Upper lobe of right lung (tissue), 1 donor: Measurements from ENCODE around the gene RASAL2. TPM values are rescaled to one million over a fixed set of nuclear protein-coding genes. Genes with fewer than 3 reads are reported as not detected.
"Not testable (repeated sequence)": the region's sequence is repeated elsewhere in the genome, so short reads cannot be mapped to it uniquely, and the experiment has no call there.

Source experiments
- ATAC-seq: fragments of 200-7000 bp; cut with Tn5 transposase; one replicate; pipeline ENCODE4 v1.9.1; 2020; ENCODE audit warnings: mild to moderate bottlenecking, moderate library complexity
- DNase-seq: peaks from one replicate; pipeline ENCODE4 v3.0.0-alpha.2; 2020
- H3K27ac ChIP-seq: fragments of 200-600 bp; one replicate; pipeline ENCODE4 v1.8.0; 2022
- H3K27me3 ChIP-seq: fragments of 200-600 bp; one replicate; pipeline ENCODE4 v1.8.0; 2022; ENCODE audit warnings: mild to moderate bottlenecking
- H3K36me3 ChIP-seq: fragments of 200-600 bp; one replicate; pipeline ENCODE4 v1.8.0; 2022
- H3K4me1 ChIP-seq: fragments of 200-600 bp; one replicate; pipeline ENCODE4 v1.8.0; 2022
- H3K4me3 ChIP-seq: fragments of 200-600 bp; one replicate; pipeline ENCODE4 v1.8.0; 2022; ENCODE audit warnings: mild to moderate bottlenecking
- H3K9me3 ChIP-seq: fragments of 200-600 bp; one replicate; pipeline ENCODE4 v1.8.0; 2022
- intact Hi-C: fragments of 100-400 bp; cut with DNase I; formaldehyde crosslinking; loops from one replicate; pipeline ENCODE4 v1.11.0; 2022
- total RNA-seq: library from RNA; stranded (reverse); fragmentation: NEBNext Ultra II Directional; extraction: Animal tissue kit (Norgen Biotek cat#: 25700); gene quantifications from one replicate; pipeline ENCODE4 v1.2.1, GENCODE V29; 2021
- TF ChIP-seq, protein P1 (sequence below): fragments of 200-600 bp; IDR thresholded peaks from one replicate; pipeline ENCODE4 v1.8.0; 2022; ENCODE audit warnings: antibody characterized with exemption
- donor health status: DM: no; HTN: yes; CAD: no; lungs with severe emphysema.

The RASAL2 gene
- total RNA-seq, 1 donor from 2014 or later: 39.4 TPM

DNA sequence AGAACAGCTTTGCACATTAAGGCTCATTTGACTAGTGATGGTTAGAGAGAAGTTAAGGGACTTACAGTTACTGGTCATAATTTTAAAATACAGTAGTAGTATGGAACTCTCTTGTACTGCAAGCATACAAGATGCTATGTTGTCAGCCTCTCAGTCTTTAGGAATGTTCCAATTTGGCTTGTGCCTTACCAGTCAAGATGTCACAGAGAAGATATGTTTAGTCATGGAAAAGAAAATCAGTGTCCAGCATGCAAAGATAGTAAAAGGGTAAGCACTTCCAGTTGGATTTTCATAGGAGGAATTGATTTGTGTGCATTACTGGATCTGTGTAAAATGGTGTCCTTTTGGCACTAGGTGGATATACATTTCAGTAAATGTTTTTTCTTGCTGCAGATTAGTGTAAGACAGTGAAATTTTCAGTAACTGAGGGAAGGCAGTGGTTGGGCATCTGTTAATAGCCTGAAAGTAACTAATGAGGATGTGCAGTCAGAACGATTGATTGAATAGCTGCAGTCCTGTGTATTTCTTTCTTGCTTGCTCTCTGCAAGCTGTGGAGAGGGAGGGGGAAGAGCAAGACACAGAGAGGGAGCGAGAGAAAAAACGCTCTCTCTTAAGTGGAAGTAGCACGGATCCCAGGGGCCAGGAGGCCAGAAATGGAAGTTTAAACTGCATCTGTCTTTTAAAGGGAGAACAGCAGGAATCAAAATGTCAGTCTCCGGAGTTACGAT, 294.7 kb downstream of the RASAL2 start:
- no peaks in the 10 kb centered on the region for H3K4me1 ChIP-seq
- H3K9me3 ChIP-seq: no peaks in the 10 kb centered on the region
- no peak for DNase-seq
- H3K27ac ChIP-seq: no peak overlapping the region
- TF ChIP-seq, protein P1, sequence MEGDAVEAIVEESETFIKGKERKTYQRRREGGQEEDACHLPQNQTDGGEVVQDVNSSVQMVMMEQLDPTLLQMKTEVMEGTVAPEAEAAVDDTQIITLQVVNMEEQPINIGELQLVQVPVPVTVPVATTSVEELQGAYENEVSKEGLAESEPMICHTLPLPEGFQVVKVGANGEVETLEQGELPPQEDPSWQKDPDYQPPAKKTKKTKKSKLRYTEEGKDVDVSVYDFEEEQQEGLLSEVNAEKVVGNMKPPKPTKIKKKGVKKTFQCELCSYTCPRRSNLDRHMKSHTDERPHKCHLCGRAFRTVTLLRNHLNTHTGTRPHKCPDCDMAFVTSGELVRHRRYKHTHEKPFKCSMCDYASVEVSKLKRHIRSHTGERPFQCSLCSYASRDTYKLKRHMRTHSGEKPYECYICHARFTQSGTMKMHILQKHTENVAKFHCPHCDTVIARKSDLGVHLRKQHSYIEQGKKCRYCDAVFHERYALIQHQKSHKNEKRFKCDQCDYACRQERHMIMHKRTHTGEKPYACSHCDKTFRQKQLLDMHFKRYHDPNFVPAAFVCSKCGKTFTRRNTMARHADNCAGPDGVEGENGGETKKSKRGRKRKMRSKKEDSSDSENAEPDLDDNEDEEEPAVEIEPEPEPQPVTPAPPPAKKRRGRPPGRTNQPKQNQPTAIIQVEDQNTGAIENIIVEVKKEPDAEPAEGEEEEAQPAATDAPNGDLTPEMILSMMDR: no peak
- intact Hi-C loops: no loop called here
- ATAC-seq: no peak
- no peaks in the 10 kb centered on the region for H3K27me3 ChIP-seq
- H3K4me3 ChIP-seq: no peak overlapping the region
- H3K36me3 ChIP-seq: no peaks in the 10 kb centered on the region

DNA sequence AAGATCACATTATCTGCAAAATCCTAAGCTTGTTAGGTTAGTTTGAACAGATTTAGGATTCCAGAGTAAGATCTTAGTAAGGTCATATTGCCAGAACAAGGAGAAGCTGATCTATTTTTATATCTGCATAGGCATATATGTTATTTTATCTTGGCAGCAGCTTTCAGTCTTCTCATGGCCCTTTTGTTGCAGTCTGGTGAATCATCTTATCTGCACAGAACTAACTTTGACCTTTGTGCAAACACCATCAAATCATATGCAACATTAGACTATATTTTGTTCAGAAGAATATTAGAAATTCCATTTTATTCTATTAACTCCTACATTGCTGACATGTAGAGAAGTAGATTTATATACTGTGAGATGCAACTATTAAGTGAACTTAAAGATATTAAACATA, 295.5 kb downstream of the RASAL2 start:
- no peak for ATAC-seq
- intact Hi-C loops: no loop called here
- H3K36me3 ChIP-seq: no peaks in the 10 kb centered on the region
- H3K4me3 ChIP-seq: no peak overlapping the region
- no peak overlapping the region for H3K27ac ChIP-seq
- TF ChIP-seq, protein P1: no peak
- DNase-seq: no peak
- H3K27me3 ChIP-seq: no peaks in the 10 kb centered on the region
- H3K9me3 ChIP-seq: no peaks in the 10 kb centered on the region
- no peaks in the 10 kb centered on the region for H3K4me1 ChIP-seq

DNA sequence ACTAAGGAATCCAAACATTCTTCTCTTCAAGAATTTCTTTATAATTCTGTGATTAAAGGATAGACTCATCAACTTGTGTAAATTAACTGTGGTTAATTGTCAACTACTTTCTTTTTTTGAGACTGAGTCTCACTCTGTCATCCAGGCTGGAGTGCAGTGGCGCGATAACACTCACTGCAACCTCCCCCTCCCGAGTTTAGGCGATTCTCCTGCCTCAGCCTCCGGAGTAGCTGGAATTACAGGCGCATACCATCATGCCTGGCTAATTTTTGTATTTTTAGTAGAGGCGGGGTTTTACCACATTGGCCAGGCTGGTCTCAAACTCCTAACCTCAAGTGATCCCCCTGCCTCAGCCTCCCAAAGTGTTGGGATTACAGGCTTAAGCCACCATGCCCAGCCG, 296.4 kb downstream of the RASAL2 start:
- H3K4me3 ChIP-seq, ATAC-seq, H3K27me3 ChIP-seq, DNase-seq, H3K27ac ChIP-seq, intact Hi-C loops, H3K4me1 ChIP-seq, H3K36me3 ChIP-seq, H3K9me3 ChIP-seq: not testable (repeated sequence)

DNA sequence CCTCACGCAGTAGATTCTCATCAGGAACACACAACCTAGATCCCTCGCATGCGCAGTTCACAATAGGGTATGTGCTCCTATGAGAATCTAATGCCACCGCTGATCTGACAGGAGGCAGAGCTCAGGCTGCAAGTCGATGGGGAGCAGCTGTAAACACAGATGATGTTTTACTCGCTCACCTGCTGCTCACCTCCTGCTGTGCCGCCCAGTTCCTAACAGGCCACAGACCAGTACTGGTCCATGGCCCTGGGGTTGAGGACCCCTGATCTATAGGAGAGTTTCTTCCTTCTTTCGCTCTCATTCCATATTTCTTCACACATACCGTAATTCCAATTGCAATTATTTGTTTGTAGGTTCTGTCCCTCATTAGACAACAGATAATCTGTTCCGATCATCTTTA, 299.5 kb downstream of the RASAL2 start:
- no peaks in the 10 kb centered on the region for H3K27me3 ChIP-seq
- ATAC-seq (no peak), DNase-seq (no peak)
- no peaks in the 10 kb centered on the region for H3K9me3 ChIP-seq
- H3K36me3 ChIP-seq: no peaks in the 10 kb centered on the region
- TF ChIP-seq, protein P1: no peak
- H3K27ac ChIP-seq: no peak overlapping the region
- H3K4me3 ChIP-seq: no peak overlapping the region
- H3K4me1 ChIP-seq: no peaks in the 10 kb centered on the region
- intact Hi-C loops: no loop called here

DNA sequence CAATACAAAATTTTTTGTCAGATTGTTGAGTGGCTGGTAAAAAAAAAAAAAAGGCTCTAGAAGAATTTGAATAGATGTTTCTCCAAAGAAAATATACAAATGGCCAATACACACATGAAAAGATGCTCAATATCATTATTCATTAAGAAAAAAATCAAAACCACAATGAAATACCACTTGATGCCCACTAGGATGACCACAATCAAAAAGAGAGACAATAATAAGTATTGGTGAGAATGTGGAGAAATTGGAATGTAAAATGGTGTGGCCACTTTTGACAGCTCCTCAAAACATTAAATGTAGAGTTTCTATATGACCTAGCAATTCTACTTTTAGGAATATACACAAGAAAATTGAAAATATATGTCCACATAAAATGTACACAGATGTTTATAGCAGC, 302.9 kb downstream of the RASAL2 start:
- Histone ChIP-seq H3K27me3 (no peaks in the 10 kb centered on the region), H3K4me3 (no peak overlapping the region), H3K4me1 (no peaks in the 10 kb centered on the region), H3K36me3 (no peaks in the 10 kb centered on the region), H3K9me3 (no peaks in the 10 kb centered on the region), H3K27ac (no peak overlapping the region)
- TF ChIP-seq, protein P1: no peak
- DNase-seq (no peak), ATAC-seq (no peak)
- intact Hi-C loops: no loop called here

DNA sequence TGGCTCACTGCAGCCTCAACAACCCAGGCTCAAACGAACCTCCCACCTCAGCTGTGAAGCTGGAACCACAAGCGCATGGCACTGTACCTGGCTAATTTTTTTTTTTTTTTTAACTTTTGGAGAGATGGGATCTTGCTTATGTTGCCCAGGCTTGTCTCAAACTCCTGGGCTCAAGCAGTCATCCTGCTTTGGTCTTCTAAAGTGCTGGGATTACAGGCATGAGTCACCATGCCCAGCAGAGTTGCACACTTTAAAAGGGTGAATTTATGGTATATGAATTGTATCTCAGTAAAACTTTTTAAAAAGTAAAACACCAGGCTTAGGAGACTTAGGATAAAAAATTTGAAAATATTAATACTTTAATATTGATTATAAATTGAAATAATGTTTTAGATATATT, 303.8 kb downstream of the RASAL2 start:
- no peaks in the 10 kb centered on the region for H3K4me1 ChIP-seq
- intact Hi-C loops: no loop called here
- ATAC-seq: no peak
- no peaks in the 10 kb centered on the region for H3K9me3 ChIP-seq
- no peak for DNase-seq
- TF ChIP-seq, protein P1: no peak
- H3K27me3 ChIP-seq: no peaks in the 10 kb centered on the region
- H3K36me3 ChIP-seq: no peaks in the 10 kb centered on the region
- no peak overlapping the region for H3K27ac ChIP-seq
- no peak overlapping the region for H3K4me3 ChIP-seq
